Stimulated activated CD8-positive, alpha-beta memory T cell treated with anti-CD3 and anti-CD28 coated beads, Interleukin-4, amount 100 ng/mL, for 48 hours (primary cell): ENCODE data around the gene BANP.
"Not testable (repeated sequence)": the region's sequence is repeated elsewhere in the genome, so short reads cannot be mapped to it uniquely, and the experiment has no call there.

Experiments
- DNase-seq: peaks from one replicate; pipeline ENCODE4 v3.0.0-alpha.2; 2020

The BANP gene

DNA sequence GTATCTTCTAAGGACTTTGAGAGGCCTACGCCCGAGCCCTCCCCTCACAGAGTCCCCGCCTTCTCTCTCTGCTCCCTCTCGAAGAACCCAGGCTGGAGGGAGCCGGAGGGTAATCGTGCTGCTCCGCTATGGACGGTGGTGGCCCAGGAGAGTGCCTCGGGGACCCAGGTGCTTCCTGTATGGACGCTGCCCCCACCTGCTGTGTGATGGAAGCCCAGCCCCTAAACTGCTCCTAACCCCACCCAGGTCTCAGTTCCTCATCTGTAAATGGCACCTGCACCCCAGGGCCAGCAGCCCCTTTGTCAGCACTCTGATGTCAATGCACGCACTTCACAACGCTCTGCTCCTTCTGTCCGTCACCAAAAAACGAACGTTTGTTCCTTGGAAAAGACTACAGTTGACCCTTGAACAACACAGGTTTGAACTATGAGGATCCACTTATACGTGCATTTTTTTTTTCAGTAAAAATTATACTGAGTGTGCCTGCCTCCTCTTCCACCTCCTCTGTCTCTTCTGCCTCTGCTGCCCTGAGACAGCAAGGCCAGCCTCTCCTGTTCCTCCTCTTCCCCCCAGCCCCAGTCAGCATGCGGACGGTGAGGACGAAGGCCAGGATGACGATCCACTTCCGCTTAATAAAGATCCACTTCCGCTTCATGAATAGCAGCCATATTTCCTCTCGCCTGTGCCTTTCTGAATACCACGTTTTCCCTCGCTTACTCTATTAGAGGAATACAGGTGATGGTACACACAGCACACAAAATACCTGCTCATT is 118.3 kb downstream of the BANP start:
- no peak for DNase-seq

GRCh38 chr16:88070341-88070740 is 119.1 kb downstream of the BANP start:
- DNase-seq, result no peak

DNA sequence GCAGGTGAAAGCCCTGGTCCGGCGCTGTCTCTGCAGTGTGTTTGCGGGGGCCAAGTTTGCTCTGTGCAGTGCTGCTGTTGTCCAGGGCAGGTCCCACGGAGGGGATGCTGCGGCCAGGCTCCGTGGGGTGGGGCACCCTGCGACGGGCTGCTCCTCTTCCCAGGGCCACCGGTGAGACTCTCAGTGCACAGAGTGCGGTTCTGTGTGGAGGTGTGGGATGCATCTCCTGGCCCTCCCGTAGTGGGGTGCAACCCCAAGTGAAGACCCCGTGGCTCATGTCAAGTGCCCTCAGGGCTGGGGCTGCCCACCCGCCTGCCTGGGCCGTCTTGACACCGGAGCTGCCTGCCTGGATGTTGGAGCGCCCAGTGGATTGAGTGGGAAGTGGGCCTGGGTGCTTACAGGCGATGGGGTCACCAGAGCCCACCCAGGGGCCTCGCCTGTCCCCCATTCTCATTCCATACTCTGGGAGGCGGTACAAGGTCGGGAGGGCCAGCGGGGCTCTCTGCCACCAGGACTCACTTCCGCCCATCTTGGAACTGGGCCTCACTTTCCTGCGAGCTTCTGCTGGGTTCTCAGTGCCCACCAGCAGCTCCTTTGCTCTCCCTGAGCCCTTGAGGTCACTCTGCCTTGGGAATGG is 119.9 kb downstream of the BANP start:
- no peak for DNase-seq

DNA sequence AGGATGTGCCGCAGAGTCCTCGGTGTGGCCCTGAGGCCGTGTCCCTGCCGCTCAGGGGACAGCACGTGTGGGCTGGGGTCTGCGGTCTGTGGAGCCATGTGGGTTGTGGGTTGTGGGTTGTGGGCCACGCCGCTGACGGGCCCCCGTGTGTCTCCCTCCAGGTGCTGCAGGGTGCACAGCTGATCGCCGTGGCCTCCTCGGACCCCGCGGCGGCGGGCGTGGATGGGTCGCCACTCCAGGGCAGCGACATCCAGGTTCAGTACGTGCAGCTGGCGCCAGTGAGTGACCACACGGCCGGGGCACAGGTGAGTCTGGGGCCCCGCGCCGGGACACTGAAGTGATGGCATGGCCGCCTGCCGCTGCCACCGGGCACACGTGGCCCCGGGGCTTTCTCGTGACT is 120.7 kb downstream of the BANP start:
- no peak for DNase-seq

DNA sequence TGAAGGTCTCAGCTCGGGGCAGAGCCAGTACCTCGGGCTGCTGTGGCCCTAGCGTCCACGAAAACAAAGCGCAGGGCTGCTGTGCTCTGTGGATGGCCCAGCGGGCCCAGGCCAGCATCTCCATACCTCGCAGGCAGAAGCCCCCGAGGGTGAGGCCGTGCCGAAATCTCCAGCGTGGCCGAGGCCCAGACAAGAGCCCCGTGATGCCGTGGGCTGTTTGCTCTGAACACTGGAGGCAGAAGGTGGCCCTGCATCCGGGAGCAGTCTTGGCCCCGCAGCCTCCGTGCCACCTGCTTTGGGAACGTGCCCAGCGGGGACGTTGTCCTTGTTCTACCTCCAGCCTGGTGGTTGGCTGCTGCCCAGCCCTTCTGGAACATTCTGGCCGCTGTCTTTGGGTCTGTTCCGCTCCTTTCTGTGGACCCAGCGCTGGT is 121.4 kb downstream of the BANP start:
- DNase-seq, result no peak

DNA sequence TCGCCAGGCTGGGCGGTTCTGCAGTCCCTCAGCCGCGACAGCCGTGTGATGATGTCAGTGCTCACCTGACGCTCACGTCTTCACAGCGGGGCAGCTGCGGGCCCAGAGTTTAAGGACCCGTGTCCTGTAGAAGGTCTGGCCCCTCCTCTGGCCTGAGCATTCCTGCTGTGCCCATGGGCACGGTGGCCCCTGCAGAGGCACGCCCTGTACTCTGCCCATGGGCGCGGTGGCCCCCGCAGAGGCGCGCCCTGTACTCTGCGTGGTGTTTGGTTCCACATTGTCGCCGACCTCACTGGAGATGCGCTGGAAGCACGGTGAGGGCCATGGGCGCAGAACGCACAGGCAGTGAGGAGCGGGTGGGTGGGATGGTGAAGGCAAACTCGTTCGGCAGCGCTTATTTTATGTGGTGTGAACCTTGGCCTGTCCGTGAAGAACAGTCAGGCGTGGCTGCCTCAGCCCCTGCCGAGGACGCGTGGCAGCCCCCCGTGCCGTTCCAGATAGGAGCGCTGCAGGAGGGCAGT is 122.0 kb downstream of the BANP start:
- DNase-seq, result no peak

DNA sequence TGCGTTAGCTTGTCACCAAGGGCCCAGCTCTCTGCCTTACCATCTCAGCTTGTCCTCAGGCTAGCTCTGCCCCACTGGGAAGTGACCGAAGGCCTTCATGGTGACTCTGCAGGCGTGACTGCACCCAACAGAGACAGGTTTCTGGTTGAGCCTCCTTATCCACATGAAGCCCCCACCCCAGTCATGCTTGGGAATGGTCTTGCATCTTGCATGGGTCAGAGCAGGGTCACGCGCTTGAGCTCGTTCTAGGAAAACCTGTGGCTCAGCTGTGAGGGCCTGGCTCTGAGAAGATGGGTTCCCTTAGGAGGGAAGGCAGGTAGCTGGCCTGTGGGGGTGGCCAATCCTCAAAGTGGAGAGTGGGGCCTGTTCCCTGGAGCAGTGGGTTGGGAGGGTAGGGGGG is 122.8 kb downstream of the BANP start:
- DNase-seq, result no peak

- no peak for DNase-seq
Observed at GRCh38 chr16:88076211-88076931, 125.1 kb downstream of the BANP start.

GRCh38 chr16:88076932-88077320 is 125.7 kb downstream of the BANP start:
- DNase-seq, result not testable (repeated sequence)

DNA sequence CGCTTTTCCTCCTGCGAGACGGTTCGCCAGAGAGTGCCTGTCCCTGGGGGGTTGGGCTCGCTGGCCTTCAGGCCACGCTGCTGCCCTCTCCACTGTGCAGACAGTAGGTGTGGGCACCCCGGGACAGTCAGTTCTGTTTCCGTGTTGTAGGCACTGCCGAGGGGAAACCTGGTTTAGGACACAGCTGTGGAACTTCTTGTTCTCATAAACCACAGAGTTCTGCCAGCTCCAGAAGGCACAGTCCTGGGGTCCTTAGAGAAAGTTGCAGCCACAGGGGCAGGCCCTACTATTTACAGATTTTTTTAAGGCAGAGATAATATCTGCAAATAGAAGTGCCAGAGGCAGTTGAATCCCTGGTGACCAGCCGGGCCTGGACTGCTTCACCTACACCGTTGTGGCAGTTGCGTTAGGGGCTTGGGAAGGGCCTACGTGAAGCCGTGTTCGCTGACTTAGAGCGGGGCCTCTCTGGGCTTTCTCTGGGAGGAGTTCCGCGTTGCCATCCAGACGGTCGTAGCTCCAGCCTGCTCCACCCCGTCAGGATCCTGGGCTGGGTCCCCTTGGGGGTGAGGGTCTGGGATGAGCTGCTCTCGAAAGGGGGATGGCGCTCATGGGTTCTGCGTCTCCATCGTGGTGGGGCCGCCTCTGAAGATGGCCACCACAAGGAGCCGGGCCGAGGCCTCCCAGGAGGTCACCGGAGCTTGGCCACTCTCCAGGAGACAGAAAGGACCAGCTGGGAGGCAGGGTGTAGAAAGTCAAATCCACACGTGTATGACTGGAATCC is 126.3 kb downstream of the BANP start:
- DNase-seq, result no peak

DNA sequence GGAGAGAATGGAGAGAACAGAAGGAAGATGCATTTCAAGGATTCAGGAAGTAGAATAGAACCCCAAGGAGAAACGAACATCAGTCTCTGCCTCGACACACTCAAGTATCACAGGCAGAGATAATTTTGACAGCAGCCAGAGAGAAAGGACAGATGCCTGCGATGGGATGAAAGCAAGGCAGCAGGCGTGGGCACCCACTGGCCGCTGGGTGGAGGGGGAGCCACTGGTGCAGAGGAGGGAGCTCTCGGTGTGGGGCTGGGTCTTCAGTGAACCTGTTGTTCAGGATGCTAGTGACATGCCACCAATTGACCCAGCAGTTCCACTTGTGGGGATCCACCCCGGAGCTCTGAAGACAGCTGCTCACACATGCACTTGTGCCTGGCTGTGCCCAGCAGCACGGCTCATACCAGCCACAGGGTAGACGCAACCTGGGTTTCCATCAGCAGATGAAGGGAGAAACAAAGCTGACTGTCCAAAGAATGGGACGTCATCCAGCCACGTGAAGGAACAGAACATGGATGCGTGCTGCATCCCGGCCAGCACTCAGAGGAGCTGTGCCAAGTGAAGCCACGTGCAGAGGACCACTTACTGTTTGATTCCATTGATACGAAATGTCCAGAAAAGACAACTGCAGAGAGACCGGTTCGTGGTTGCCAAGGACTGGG is 127.0 kb downstream of the BANP start:
- no peak for DNase-seq

DNA sequence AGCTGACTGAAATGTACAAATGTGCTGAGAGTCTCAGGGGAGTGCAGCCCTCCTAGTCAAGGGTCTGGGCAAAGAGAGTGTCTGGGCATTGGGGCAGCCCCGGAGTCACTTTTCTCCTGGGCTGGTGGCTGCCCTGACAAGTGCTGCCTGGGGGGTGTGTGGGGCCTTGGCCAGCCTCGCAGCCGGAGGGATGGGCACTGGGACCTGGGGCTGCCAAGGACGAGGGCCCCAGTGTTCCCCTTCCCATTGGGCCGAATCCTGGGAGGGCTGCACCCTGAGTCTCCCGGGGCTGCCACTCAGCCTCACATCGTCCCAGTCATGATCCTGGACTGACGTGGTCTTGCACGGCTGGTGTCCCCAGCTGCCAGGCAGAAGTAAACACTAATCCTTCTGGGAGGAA is 132.3 kb downstream of the BANP start:
- DNase-seq, result no peak

- no peak for DNase-seq
Observed at GRCh38 chr16:88084881-88085280, 133.6 kb downstream of the BANP start.

- DNase-seq, result no peak
Observed at GRCh38 chr16:88086571-88087516, 135.6 kb downstream of the BANP start.

- DNase-seq, result no peak
Observed at GRCh38 chr16:88087517-88087877, 136.3 kb downstream of the BANP start.

- DNase-seq, result no peak
Observed at GRCh38 chr16:88088161-88088581, 136.9 kb downstream of the BANP start.

DNA sequence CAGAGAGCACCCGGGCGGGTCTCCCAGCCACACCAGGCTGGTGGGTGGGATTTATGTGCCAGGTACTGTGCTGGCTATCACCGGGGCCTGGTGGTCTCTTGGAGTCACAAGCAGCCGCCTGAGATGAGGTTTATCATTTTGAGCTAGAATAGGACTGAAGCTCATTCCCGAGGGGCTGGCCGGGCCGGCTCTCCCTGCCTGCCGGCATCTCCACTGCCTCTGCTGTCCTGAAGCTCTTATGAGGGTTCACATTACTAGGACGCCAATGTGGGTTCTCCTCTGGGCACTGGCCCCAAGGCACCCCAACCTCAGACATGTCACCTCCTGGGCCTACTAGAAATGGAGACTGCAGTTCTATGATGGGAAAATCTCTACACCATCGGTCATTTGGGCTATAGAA is 137.4 kb downstream of the BANP start:
- DNase-seq, result not testable (repeated sequence)

- not testable (repeated sequence) for DNase-seq
Observed at GRCh38 chr16:88089071-88089470, 137.8 kb downstream of the BANP start.

- DNase-seq, result not testable (repeated sequence)
Observed at GRCh38 chr16:88089632-88090376, 138.6 kb downstream of the BANP start.
